HepG2 (cell line): ENCODE results near the gene ZNF22. TPM values are rescaled to one million over a fixed set of nuclear protein-coding genes. Genes with fewer than 3 reads are reported as not detected.

Experiments
- ARID4A ChIP-seq: sonication (generic); formaldehyde crosslinking; IDR thresholded peaks from 2 replicates; pipeline ENCODE4 v1.5.0; 2020; ENCODE audit warnings: mild to moderate bottlenecking, missing genetic modification reagents, borderline replicate concordance
- BRF2 ChIP-seq: sonication (generic); formaldehyde crosslinking; IDR thresholded peaks from 2 replicates; pipeline ENCODE4 v1.8.1; 2022; ENCODE audit warnings: mild to moderate bottlenecking, missing genetic modification reagents
- GPBP1L1 ChIP-seq: sonication (generic); formaldehyde crosslinking; IDR thresholded peaks from 2 replicates; pipeline ENCODE4 v1.5.0; 2020; ENCODE audit warnings: mild to moderate bottlenecking, missing genetic modification reagents
- KDM1A ChIP-seq: IDR thresholded peaks from 2 replicates; pipeline ENCODE4 v1.6.1; 2016; ENCODE audit warnings: missing compliant biosample characterization
- NFE2 ChIP-seq: sonication (generic); formaldehyde crosslinking; IDR thresholded peaks from 2 replicates; pipeline ENCODE4 v1.4.0; 2020; ENCODE audit warnings: missing genetic modification reagents
- PBX3 ChIP-seq: sonication (generic); formaldehyde crosslinking; IDR thresholded peaks from 2 replicates; pipeline ENCODE4 v1.8.1; 2023; ENCODE audit warnings: missing genetic modification reagents, inconsistent platforms, borderline replicate concordance
- POLR2A ChIP-seq, 2 experiments: IDR thresholded peaks; 2 replicates each; pipeline ENCODE4 v1.6.1; 2011; ENCODE audit warnings: low read depth in 2 of 2, low read length in 2 of 2, mild to moderate bottlenecking in 1 of 2, moderate library complexity in 1 of 2; ENCODE audit not compliant: insufficient read depth in 1 of 2
- SALL1 ChIP-seq: sonication (generic); formaldehyde crosslinking; IDR thresholded peaks from 2 replicates; pipeline ENCODE4 v1.8.0; 2022; ENCODE audit warnings: mild to moderate bottlenecking, missing genetic modification reagents
- SOX5 ChIP-seq: IDR thresholded peaks from 2 replicates; pipeline ENCODE4 v1.6.1; 2016; ENCODE audit warnings: borderline replicate concordance
- TP53 ChIP-seq: sonication (generic); formaldehyde crosslinking; conservative IDR thresholded peaks from 2 replicates; pipeline ENCODE4 v1.4.0; 2020; ENCODE audit warnings: missing genetic modification reagents
- ZBTB39 ChIP-seq: sonication (generic); formaldehyde crosslinking; IDR thresholded peaks from 2 replicates; pipeline ENCODE4 v1.5.0; 2020; ENCODE audit warnings: missing genetic modification reagents
- ZNF383 ChIP-seq: sonication (generic); formaldehyde crosslinking; IDR thresholded peaks from 2 replicates; pipeline ENCODE4 v1.4.0; 2020; ENCODE audit warnings: missing genetic modification reagents, mild to moderate bottlenecking, borderline replicate concordance
- ZNF563 ChIP-seq: sonication (generic); formaldehyde crosslinking; IDR thresholded peaks from 2 replicates; pipeline ENCODE4 v1.8.0; 2022; ENCODE audit warnings: mild to moderate bottlenecking, moderate library complexity, missing genetic modification reagents
- ZNF564 ChIP-seq: sonication (generic); formaldehyde crosslinking; IDR thresholded peaks from 2 replicates; pipeline ENCODE4 v1.8.1; 2023; ENCODE audit warnings: mild to moderate bottlenecking, missing genetic modification reagents
- ZNF589 ChIP-seq: sonication (generic); formaldehyde crosslinking; conservative IDR thresholded peaks from 2 replicates; pipeline ENCODE4 v1.8.0; 2022; ENCODE audit warnings: mild to moderate bottlenecking, moderate library complexity, missing genetic modification reagents
- ZNF724P ChIP-seq: sonication (generic); formaldehyde crosslinking; IDR thresholded peaks from 2 replicates; pipeline ENCODE4 v1.8.0; 2022; ENCODE audit warnings: missing genetic modification reagents, borderline replicate concordance
- ZNF800 ChIP-seq: sonication (generic); formaldehyde crosslinking; IDR thresholded peaks from 2 replicates; pipeline ENCODE4 v1.4.0; 2020; ENCODE audit warnings: missing genetic modification reagents
- polyA plus RNA-seq, 8 experiments: library from polyadenylated mRNA; depleted of rRNA in 3 of 8; stranded (reverse) in 7 of 8; unstranded in 1 of 8; fragments of >200 nt; fragmentation: Illumina TruSeq in 4 of 8; extraction: Trizol in 4 of 8; gene quantifications; 2 replicates each; pipeline versions ENCODE4 v1.2.1 to v1.2.3, GENCODE V29; 2011 to 2016; ENCODE audit warnings: low read depth in 4 of 8, missing spikeins in 1 of 8, mixed read lengths in 1 of 8; ENCODE audit not compliant: insufficient read depth in 1 of 8
- total RNA-seq, 5 experiments: library from RNA; depleted of rRNA; stranded (reverse); fragments of >200 nt; fragmentation: Illumina TruSeq; extraction: Trizol; gene quantifications; 2 replicates each; pipeline ENCODE4 v1.2.3, GENCODE V29; 2016; ENCODE audit warnings: low read depth in 1 of 5

The ZNF22 gene
- total and polyA plus RNA-seq, 2 of the 13 experiments (the other 11 are each of a cell fraction or from before 2014, with no cell fraction given), result 0.40 to 1.3 TPM

- TF ChIP-seq GPBP1L1 (CRISPR knock-in tag) (no peak), PBX3 (no peak), NFE2 (CRISPR knock-in tag) (no peak), ARID4A (peak; percentile 38; the same call in 1 of the 2 replicates), ZNF589 (no peak; the same call in 1 of the 2 replicates), BRF2 (no peak), SOX5 (CRISPR knock-in tag) (peak; percentile 77), ZNF563 (CRISPR knock-in tag) (no peak), ZNF724P (no peak), ZNF383 (CRISPR knock-in tag) (no peak), ZNF564 (CRISPR knock-in tag) (no peak), TP53 (no peak), POLR2A (IDR thresholded peaks at IDR 0.05; ENCODE audit: insufficient read depth in 1 of 2, low read depth in 2 of 2, low read length in 2 of 2) (no peak; a peak in 3 of 4 replicates), ZBTB39 (CRISPR knock-in tag) (no peak), SALL1 (CRISPR knock-in tag) (peak; percentile 83), ZNF800 (CRISPR knock-in tag) (0 out of 2 replicates have a peak, but pooled peaks have one; percentile 46), KDM1A (CRISPR knock-in tag) (no peak)
These were observed 4.6 kb upstream of the ZNF22 start (continued) for GRCh38 chr10:44995914-44996669.
